Stimulated activated CD4-positive, alpha-beta T cell treated with anti-CD3 and anti-CD28 coated beads, Interleukin-1b, Interleukin-23, amount 100 ng/mL, for 1 hour (primary cell): ENCODE measurements around the gene HEATR5A.
"Not testable (repeated sequence)": the region's sequence is repeated elsewhere in the genome, so short reads cannot be mapped to it uniquely, and the experiment has no call there.

Experiments
- DNase-seq, 2 donors: peaks; one replicate each; pipeline ENCODE4 v3.0.0-alpha.2; 2020; ENCODE audit warnings: low read depth in 2 of 2

The HEATR5A gene

DNA sequence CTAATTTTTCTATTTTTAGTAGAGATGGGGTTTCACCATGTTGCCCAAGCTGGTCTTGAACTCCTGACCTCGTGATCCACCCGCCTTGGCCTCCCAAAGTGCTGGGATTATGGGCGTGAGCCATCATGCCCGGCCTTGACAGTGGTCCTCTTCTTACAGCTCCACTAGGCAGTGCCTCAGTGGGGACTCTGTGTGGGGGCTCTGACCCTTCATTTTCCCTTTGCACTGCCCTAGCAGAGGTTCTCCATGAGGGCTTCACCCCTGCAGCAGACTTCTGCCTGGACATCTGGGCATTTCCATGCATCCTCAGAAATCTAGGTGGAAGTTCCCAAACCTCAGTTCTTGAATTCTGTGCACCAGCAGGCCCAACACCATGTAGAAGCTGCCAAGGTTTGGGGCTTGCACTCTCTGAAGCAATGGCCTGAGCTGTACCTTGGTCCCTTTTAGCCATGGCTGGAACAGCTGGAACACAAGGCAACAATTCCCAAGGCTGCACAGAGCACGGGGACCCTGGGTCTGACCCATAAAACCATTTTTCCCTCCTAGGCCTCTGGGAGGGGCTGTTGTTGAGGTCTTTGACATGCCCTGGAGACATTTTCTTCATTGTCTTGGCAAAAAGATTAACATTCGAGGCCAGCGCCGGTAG lies 90.4 kb downstream of the HEATR5A start:
- DNase-seq = not testable (repeated sequence)

DNA sequence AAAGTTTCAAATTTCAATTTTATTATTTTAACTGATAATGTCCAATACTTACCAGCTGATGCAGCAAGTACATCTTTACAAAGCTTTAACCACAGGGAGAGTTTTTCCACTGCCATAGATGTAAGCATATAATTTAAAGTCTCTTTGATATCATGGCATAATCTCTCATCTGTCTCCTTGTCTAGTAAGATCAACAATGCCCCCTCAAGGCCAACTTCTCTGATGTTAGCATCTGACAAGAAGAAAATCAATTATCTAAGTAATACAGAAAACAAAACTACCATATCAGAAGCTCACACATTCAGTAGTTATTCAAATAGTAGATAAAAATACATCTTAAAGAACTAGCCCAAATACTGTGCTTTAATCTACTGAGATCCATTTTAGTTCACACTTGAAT lies 94.2 kb downstream of the HEATR5A start:
- no peak for DNase-seq

DNA sequence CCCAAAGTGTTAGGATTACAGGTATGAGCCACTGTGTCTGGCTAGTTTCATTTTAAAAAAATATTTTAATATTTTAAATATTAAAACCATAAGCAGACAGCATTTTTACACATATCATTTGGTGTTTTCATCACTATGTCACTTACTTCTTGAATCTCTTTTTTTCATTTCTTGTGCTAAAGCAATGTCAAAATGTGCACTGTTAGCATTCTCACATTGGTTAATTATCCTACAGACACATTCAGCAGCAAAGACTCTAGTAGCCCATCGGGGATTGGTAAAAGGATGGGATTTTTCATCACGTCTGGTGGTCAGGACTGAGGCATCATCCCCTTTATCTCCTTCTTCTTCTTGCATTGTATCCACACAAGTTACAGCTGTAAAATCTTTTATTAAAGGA lies 96.9 kb downstream of the HEATR5A start:
- no peak for DNase-seq

GRCh38 chr14:31320922-31321766 lies 99.2 kb downstream of the HEATR5A start:
- DNase-seq = no peak

GRCh38 chr14:31320216-31320615 lies 100.1 kb downstream of the HEATR5A start:
- no peak for DNase-seq

DNA sequence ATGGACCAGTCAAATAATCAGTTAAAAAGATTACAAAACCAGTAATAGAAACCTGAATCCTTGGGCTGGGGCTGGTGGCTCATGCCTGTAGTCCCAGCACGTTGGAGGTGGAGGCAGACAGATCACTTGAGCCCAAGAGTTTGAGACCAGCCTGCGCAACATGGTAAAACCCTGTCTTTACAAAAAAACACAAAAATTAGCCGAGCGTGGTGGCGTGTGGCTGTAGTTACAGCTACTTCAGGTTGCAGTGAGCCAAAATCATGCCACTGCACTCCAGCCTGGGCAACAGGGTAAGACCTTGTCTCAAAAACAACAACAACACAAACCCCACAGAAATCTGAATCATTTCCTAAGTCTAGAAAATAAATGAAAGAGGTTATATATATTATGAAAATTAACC lies 100.6 kb downstream of the HEATR5A start:
- no peak for DNase-seq

GRCh38 chr14:31312934-31313333 lies 107.4 kb downstream of the HEATR5A start:
- no peak for DNase-seq

DNA sequence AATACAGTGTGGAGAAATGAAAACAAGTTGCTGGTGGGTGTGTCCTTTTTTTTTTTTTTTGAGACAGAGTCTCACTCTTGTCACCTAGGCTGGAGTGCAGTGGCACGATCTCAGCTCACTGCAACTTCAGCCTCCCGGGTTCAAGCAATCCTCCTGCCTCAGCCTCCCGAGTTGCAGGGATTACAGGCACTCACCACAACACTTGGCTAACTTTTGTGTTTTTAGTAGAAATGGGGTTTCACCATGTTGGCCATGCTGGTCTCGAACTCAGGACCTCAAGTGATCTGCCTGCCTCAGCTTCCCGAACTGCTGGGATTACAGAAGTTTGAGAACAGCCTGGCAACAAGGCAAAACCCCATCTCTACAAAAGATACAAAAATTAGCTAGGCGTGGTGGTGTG lies 108.0 kb downstream of the HEATR5A start:
- not testable (repeated sequence) for DNase-seq

GRCh38 chr14:31307618-31308017 lies 112.7 kb downstream of the HEATR5A start:
- no peak for DNase-seq

- DNase-seq = no peak
These were observed 113.2 kb downstream of the HEATR5A start for GRCh38 chr14:31307198-31307597.

- DNase-seq = no peak
These were observed 116.7 kb downstream of the HEATR5A start for GRCh38 chr14:31303654-31304053.

DNA sequence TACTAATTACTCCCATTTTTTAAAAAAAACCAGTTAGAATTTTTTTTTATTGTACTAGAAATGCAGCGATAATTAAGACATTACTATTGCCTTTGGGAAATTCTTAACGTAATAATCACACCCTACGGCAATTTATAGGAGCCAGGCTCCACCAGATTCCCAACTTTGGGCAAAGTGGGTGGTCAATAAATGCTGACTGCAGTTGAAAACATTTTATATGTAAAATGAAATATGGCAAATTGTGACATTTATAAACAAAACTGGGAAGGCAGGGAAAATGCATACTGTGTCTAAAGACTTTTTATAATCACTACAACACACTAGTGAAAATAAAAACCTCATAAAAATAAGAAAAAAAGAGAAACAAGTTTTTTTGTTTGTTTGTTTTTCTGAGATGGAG lies 119.5 kb downstream of the HEATR5A start:
- no peak for DNase-seq

DNA sequence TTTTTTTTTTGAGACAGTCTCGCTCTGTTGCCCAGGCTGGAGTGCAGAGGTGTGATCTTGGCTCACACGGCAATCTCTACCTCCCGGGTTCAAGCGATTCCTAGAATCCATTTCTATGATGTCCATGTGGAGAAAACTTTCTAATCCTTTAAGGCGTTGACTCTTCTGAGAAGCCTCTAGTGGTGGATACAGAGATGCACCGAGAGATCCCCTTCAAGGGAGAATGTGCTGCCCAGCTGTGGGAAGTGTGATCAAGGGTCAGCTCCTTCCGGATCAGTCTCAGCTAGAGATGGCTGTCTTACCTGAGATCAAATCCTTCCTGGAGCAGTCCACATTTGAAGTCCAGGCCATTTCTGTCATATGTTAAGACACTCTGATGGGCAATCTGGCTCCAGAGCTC lies 120.1 kb downstream of the HEATR5A start:
- no peak for DNase-seq

DNA sequence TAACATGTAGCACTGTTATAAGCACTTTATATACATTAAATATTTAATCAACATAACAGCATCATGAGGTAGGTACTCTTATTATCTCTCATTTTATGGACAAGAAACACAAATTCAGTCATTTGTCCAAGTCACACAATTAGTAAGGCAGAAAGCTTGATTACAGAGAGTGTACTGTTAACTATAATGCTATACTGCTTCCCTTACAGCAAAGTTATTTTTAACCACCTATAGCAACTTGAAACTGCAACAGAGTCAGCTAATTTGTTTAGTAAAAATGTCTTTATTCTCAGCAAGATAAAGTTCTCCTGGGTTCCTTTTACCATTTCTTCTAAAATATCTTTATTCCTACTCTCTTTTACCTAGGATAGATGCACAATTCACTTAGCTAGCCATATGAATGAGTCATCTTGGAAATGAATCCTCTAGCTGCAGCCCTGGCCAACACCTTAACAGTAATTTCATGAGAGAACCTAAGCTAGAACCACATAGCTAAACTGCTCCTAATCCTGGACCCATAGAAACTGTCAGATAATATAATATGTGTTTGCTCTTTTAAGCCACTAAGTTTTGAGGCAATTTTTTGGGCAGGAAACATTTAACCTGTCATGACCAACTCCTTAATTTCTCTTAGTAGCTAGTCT lies 122.5 kb downstream of the HEATR5A start:
- DNase-seq = no peak

DNA sequence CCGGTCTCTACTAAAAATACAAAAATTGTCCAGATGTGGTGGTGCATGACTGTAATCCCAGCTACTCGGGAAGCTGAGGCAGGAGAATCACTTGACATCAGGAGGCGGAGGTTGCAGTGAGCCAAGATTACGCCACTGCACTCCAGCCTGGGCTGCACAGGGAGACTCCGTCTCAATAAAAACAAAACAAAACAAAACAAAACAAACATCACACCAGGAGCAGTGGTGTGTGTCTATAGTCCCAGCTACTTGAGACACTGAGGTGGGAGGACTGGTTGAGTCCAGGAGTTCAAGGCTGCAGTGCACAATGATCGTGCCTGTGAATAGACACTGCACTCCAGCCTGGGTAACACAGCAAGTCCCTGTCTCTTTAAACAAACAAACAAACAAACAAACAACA lies 123.2 kb downstream of the HEATR5A start:
- DNase-seq = no peak

DNA sequence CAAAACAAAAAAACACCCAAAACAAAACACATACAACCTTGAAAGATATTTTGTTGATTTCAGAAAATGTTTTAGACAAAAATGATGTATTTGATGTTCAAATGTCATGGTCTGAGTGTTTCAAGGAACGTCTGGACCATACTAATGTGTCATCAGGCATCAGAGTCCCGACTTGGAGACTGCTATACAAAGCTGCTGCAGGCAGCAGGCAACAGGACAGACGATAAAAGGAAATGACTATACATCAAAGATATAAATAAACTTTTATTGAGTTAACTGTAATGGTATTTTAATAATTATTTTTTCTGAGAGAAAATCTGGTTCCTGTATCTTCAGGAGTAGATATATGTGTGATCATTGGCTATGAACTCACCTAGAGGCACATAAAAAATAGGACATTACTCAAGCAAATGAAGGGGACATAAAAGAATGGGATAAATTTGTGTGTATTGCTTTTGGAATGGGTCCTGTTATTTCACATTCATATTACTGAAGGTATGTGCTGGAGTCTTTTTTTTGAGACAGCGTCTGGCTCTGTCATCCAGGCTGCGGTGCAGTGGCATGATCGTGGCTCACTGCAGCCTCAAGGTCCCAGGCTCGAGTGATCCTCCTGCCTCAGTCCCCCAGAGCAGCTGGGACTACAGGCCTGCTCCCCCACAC lies 125.5 kb downstream of the HEATR5A start:
- no peak for DNase-seq

DNA sequence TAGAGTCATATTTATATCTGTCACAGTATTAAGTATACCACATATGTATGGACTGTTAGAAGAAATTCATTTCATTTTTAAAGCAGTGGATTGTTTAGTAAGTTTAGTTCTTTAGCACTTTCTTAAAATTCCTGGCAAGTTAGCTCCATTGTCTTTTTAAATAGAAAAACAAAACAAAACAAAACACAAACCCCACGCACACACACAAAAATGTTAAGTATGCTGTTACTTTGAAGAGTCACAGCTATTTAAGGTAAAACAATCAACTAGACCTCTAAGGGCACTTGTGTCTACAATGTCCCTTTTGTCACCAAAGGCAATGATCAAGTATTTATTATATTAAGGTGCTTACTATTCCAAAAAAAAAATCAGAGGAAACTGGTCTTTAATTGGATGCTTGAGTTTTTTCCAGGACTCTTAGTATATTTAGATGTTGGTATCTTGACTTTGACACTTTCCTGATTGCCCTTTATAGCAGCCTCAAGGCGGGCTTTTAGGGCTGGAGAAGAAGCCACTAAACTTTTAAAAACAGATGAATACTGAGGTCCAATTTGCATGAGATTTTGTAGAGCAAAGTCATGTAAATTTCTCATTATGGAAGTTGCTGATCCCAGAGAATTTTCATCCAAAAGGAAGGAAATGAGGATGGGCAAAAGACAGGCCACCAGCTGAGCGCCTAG lies 127.3 kb downstream of the HEATR5A start:
- no peak for DNase-seq

DNA sequence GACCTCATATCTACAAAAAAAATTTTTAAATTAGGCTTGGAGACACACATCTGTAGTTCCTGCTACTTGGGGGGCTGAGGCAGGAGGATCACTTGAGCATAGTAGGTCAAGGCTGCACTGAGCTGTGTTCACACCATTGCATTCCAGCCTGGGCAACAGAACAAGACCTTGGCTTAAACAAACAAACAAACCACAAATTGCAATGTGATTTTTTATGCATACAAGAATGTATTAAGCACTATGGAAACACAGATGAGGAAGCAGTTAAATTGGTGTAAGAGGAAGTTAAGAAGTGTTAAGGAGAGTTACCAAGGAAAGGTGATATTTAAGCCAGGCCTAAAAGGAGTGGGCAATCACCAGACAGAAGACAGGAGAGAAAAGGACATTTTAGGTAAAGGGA lies 129.1 kb downstream of the HEATR5A start:
- no peak for DNase-seq

DNA sequence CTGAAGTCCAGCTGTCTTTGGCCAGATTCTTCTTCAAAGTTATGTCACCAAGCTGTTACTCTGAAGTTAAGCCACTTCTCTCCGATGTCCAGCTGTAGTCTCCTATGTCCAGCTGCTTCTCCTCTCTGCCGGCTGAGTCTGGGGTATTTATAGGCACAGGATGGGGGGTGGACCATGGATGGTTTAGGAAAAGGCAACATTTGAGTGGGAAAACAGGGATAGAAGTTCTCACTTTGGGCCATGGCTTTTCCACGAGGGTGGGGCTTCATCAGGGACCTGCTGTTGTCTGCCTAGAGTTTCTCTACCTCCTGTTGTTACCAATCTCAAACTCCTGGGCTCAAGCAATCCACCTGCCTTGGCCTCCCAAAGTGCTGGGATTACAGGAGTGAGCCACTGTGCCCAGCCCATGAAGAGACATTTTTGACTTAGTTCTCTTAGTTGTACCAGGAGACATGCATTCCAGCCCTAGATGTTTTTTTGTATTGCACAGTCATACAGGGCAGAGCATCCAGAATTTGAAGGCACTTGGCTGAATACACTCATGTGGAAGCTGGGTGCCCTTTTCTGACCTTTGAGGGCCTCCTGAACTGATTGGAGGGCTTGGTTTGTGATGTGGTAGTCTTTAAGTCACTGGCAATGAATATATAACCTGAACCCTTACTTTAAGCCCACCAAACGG lies 132.9 kb downstream of the HEATR5A start:
- no peak for DNase-seq

DNA sequence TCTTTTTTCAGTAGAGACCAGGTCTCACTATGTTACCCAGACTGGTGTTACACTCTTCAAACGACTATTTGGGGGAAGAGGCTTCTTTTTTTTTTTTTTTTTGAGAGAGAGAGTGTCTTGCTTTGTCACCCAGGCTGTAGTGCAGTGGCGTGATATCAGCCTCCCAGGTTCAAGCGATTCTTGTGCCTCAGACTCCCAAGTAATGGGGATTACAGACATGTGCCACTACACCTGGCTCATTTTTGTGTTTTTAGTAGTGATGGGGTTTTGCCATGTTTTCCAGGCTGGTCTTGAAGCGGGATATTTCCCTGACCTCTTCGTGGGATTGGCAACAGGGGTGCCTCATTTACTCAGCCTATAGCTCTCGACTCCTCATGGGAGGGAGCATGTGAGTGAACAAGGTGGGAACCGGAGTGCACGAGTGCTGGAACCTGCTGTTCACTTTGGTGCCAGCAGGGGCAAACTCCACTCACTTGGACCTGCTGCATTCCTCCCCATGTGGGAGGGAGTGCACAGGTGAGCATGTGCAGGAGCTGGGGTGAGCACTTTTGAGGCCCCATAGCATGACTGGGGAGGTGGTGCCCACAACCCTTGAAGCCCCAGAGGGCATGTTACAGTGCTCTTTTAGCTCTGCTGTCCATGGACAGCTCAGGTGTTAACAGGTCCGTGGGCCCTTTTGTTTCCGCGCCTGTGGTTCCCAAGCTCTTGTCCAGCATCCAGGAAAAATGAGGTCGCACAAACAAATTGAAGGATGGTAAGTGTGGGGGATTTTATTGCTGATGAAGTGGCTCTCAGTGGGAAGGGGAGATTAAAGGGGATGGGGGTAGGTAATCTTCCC lies 133.7 kb downstream of the HEATR5A start:
- no peak for DNase-seq
